ENCODE results near the gene ZNF181.

The ZNF181 gene

DNA sequence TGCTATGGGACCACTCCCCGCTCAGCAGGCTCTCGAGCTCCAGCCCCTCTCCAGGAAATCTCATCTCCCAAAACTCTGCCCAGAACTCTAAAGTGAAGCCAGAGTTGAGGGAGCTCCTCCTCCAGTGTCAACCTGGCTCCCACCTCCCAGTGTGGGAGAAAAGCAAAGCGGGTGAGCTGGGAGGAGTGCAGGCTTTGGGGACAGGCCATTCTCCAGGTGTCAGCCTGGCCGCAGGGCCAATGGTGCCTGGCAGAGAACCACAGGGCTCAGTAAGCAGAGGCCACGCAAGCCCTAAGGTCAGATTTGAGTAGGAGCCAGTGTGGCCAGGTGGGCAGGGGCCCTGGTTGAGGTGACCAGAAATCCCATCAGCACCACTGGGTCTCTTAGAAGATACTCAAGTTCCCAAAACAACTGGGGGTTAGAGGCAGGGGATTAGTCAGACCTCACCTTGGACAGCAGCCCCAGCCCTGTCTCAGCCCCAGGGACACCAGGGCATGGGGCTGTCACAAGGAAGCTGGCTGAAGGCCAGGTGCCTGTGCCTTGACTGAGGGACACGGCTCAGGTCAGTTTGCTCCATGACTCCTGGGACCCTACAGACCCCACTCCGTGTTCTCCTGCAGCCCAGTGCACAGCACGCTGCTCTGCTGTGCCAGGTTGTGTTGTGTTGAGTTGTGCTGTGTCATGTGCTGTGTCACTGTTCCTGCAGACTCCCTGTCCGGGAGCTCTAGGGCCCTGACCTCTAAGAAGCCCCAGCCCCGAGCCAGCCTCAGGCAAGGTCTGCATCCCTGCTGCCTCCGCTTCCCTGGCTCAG, 2.8 kb upstream of the ZNF181 start:
- no peak overlapping the region for H3K27ac ChIP-seq (ENCODE audit: insufficient read depth in 1 of 2, low read depth in 1 of 2, low read length in 2 of 2, poor library complexity in 1 of 2, severe bottlenecking in 2 of 2)
- peaks cover 0 to 6% (median 0%) of the 10 kb centered on the region in 5 experiments for H3K27me3 ChIP-seq (replicated peaks in 2 of 5; ENCODE audit: control insufficient read depth in 4 of 5, insufficient read depth in 5 of 5, low read length in 4 of 5)
- ChIA-PET CTCF (interaction anchor here (0.9 kb wide), 1 partner anchor 92 kb away, joined by 3 read pairs; no protein-coding TSS in a partner anchor), POLR2A (no interaction called here)
- H3K9me3 ChIP-seq (ENCODE audit: control extremely low read depth in 1 of 5, control insufficient read depth in 4 of 5, insufficient read depth in 2 of 5, low read depth in 1 of 5, low read length in 4 of 5), result peaks cover 0 to 17% (median 7%) of the 10 kb centered on the region in 5 experiments
- H3K4me1 ChIP-seq (ENCODE audit: control extremely low read depth in 1 of 4, control insufficient read depth in 4 of 4, insufficient read depth in 4 of 4, low read length in 3 of 4), result peaks cover 3 to 28% (median 19%) of the 10 kb centered on the region in 4 experiments
- peaks cover 4 to 10% (median 6%) of the 10 kb centered on the region in 4 experiments for H3K36me3 ChIP-seq (ENCODE audit: control insufficient read depth in 4 of 4, insufficient read depth in 4 of 4, low read length in 3 of 4)
- no peak overlapping the region for H3K4me3 ChIP-seq (ENCODE audit: control insufficient read depth in 1 of 7, extremely low read depth in 1 of 7, insufficient read depth in 4 of 7, low read depth in 2 of 7, low read length in 6 of 7)
- 97% methylated on average over 7 of the region's 11 CpGs for WGBS (ENCODE audit: insufficient coverage)
- DNase-seq, result no peak

DNA sequence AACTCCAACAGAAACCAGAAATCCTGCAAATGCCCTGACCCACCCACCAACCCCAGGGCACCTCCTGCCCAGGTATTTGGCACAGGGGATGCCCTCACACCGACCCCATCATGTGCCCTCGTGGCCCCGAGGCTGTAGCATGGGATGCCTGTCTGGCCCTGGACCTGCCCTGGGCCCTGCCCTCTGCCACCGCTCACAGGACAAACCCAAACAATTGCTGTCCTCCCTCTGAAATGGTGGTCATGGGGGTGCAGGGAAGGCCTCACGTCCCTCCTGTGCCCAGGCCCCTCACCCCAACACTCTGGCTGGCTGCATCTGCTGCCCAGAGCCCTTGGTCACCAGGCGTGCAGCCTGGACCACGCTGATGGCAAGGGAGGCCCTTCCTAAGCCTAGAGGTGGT, 2.1 kb upstream of the ZNF181 start:
- POLR2A ChIA-PET, result no interaction called here
- WGBS (ENCODE audit: insufficient coverage), result 100% methylated on average over 6 of the region's 7 CpGs
- H3K36me3 ChIP-seq (ENCODE audit: control insufficient read depth in 4 of 4, insufficient read depth in 4 of 4, low read length in 3 of 4), result peaks cover 4 to 17% (median 7%) of the 10 kb centered on the region in 4 experiments

DNA sequence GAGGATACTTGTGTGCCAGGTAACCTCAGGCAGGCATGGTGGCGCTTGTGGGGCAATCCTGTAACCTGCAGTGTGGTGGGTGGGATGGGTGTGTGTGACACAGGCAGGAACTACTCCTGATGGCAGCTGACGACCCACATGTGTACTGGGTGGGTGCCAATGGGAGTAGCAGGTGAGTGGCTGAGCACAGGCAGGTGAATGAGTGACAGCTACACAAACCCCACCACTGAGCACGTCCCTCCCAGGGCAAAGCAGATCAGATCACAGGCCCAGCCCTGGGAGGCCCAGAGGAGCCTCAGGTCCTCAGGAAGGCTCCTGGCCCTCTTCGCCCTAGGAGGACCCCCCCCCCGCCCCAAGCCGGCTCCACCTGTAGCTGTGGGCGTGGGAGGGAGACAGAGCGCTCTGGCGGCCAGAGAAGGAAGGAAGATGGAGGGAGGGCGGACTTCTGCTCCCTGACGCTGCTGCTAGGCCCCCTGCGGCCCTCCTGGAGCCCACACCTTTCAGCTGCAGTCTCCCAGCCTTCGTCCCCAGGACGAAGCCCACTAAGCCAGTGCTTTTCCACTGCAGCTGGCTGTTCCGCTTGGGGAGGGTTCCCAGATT, 1.3 kb upstream of the ZNF181 start:
- WGBS (ENCODE audit: insufficient coverage), result 59% methylated on average over 11 of the region's 15 CpGs
- H3K27me3 ChIP-seq (replicated peaks in 2 of 5; ENCODE audit: control insufficient read depth in 4 of 5, insufficient read depth in 5 of 5, low read length in 4 of 5), result no peaks in the 10 kb centered on the region
- H3K9me3 ChIP-seq (ENCODE audit: control extremely low read depth in 1 of 5, control insufficient read depth in 4 of 5, insufficient read depth in 2 of 5, low read depth in 1 of 5, low read length in 4 of 5), result peaks cover 0 to 28% (median 14%) of the 10 kb centered on the region in 5 experiments
- ChIA-PET CTCF (interaction anchor here (0.7 kb wide), 1 partner anchor 11 kb away, joined by 3 read pairs; no protein-coding TSS in a partner anchor), POLR2A (no interaction called here)
- peaks cover 3 to 28% (median 19%) of the 10 kb centered on the region in 4 experiments for H3K4me1 ChIP-seq (ENCODE audit: control extremely low read depth in 1 of 4, control insufficient read depth in 4 of 4, insufficient read depth in 4 of 4, low read length in 3 of 4)
- DNase-seq, result peak; percentile 13 to 41 (median 38)
- H3K4me3 ChIP-seq (ENCODE audit: control insufficient read depth in 1 of 7, extremely low read depth in 1 of 7, insufficient read depth in 4 of 7, low read depth in 2 of 7, low read length in 6 of 7), result peak overlapping the region; percentile 32 to 95 (median 84)
- H3K27ac ChIP-seq (ENCODE audit: insufficient read depth in 1 of 2, low read depth in 1 of 2, low read length in 2 of 2, poor library complexity in 1 of 2, severe bottlenecking in 2 of 2), result peak overlapping the region; percentile 86 to 94
- H3K36me3 ChIP-seq (ENCODE audit: control insufficient read depth in 4 of 4, insufficient read depth in 4 of 4, low read length in 3 of 4), result peaks cover 6 to 24% (median 11%) of the 10 kb centered on the region in 4 experiments

More for the DNA sequence above, 2.1 kb upstream of the ZNF181 start:
- Histone ChIP-seq H3K27me3 (replicated peaks in 2 of 5; ENCODE audit: control insufficient read depth in 4 of 5, insufficient read depth in 5 of 5, low read length in 4 of 5) (no peaks in the 10 kb centered on the region), H3K4me1 (ENCODE audit: control extremely low read depth in 1 of 4, control insufficient read depth in 4 of 4, insufficient read depth in 4 of 4, low read length in 3 of 4) (peaks cover 3 to 28% (median 19%) of the 10 kb centered on the region in 4 experiments), H3K4me3 (ENCODE audit: control insufficient read depth in 1 of 7, extremely low read depth in 1 of 7, insufficient read depth in 4 of 7, low read depth in 2 of 7, low read length in 6 of 7) (no peak overlapping the region), H3K27ac (ENCODE audit: insufficient read depth in 1 of 2, low read depth in 1 of 2, low read length in 2 of 2, poor library complexity in 1 of 2, severe bottlenecking in 2 of 2) (no peak overlapping the region), H3K9me3 (ENCODE audit: control extremely low read depth in 1 of 5, control insufficient read depth in 4 of 5, insufficient read depth in 2 of 5, low read depth in 1 of 5, low read length in 4 of 5) (peaks cover 0 to 23% (median 11%) of the 10 kb centered on the region in 5 experiments)
- no peak for DNase-seq
- CTCF ChIA-PET, result interaction anchor here (0.9 kb wide), 1 partner anchor 93 kb away, joined by 3 read pairs; no protein-coding TSS in a partner anchor

DNA sequence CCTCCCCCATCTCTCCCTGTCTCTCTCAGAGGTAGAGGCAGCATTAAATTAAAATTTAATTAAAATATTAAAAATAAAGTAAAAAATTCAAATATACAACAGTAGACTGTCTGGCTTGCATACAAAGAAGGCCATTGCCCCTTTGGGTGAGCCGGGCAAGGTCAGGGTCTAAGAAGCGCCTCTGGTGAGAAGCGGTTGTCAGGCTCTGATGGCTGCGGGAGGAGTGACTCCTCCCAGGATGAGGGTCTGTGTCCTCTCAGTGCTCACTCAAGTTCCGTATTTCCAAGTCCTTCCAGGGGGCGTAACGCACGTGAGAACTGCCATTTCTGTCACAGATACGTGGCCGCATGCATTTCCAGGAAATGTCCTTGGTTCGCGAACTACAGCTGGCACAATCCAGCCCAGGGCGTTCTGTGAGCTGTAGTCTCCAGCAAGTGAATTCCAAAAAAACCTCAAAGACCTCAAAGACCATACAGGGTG, 737 bp upstream of the ZNF181 start:
- ChIA-PET CTCF (interaction anchor here (0.7 kb wide), 1 partner anchor 12 kb away, joined by 3 read pairs; no protein-coding TSS in a partner anchor), POLR2A (no interaction called here)
- DNase-seq, result peak; percentile 90 to 96 (median 96)
- H3K27me3 ChIP-seq (replicated peaks in 2 of 5; ENCODE audit: control insufficient read depth in 4 of 5, insufficient read depth in 5 of 5, low read length in 4 of 5), result no peaks in the 10 kb centered on the region
- H3K27ac ChIP-seq (ENCODE audit: insufficient read depth in 1 of 2, low read depth in 1 of 2, low read length in 2 of 2, poor library complexity in 1 of 2, severe bottlenecking in 2 of 2), result peak overlapping the region; percentile 86 to 94
- peaks cover 0 to 32% (median 16%) of the 10 kb centered on the region in 5 experiments for H3K9me3 ChIP-seq (ENCODE audit: control extremely low read depth in 1 of 5, control insufficient read depth in 4 of 5, insufficient read depth in 2 of 5, low read depth in 1 of 5, low read length in 4 of 5)
- peaks cover 6 to 30% (median 15%) of the 10 kb centered on the region in 4 experiments for H3K36me3 ChIP-seq (ENCODE audit: control insufficient read depth in 4 of 4, insufficient read depth in 4 of 4, low read length in 3 of 4)
- H3K4me3 ChIP-seq (ENCODE audit: control insufficient read depth in 1 of 7, extremely low read depth in 1 of 7, insufficient read depth in 4 of 7, low read depth in 2 of 7, low read length in 6 of 7), result peak overlapping the region; percentile 75 to 95 (median 84)
- peaks cover 3 to 28% (median 19%) of the 10 kb centered on the region in 4 experiments for H3K4me1 ChIP-seq (ENCODE audit: control extremely low read depth in 1 of 4, control insufficient read depth in 4 of 4, insufficient read depth in 4 of 4, low read length in 3 of 4)
- WGBS (ENCODE audit: insufficient coverage), result 0% methylated on average over 13 of the region's 13 CpGs

DNA sequence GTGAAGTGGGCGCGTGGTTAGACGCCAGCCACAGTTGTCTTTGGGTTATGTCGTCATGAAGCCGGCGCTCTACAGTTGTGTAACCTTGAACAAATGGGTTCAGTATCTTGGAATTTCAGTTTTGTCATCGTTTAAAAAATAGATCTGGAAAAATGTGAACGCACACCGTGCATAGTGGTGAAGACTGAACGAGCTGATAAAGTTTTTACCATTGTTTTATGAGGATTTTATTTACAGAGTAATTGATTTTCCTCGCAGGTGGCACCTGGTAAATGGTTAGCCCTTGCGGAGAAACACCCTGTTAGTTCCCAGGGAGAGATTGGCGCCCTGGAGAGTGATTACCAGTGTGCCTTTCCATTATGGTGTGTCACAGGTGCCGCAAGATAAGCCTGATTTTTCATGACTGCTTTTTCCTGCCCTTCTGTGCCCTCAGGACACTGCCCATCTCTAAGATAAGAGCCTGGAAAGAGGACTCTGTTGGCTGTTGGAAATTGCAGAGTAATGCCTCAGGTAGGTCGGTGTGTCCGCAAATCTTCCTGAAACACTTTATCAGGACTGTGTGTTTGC, 577 bp downstream of the ZNF181 start:
- CTCF ChIA-PET, result no interaction called here

GRCh38 chr19:34744896-34745690, 11.1 kb downstream of the ZNF181 start:
- no peak for DNase-seq
- POLR2A ChIA-PET, result no interaction called here
- H3K27ac ChIP-seq (ENCODE audit: insufficient read depth in 1 of 2, low read depth in 1 of 2, low read length in 2 of 2, poor library complexity in 1 of 2, severe bottlenecking in 2 of 2), result no peak overlapping the region
- CTCF ChIA-PET, result no interaction called here
- no peaks in the 10 kb centered on the region for H3K4me1 ChIP-seq (ENCODE audit: control extremely low read depth in 1 of 4, control insufficient read depth in 4 of 4, insufficient read depth in 4 of 4, low read length in 3 of 4)
- H3K27me3 ChIP-seq (replicated peaks in 2 of 5; ENCODE audit: control insufficient read depth in 4 of 5, insufficient read depth in 5 of 5, low read length in 4 of 5), result no peaks in the 10 kb centered on the region
- H3K4me3 ChIP-seq (ENCODE audit: control insufficient read depth in 1 of 7, extremely low read depth in 1 of 7, insufficient read depth in 4 of 7, low read depth in 2 of 7, low read length in 6 of 7), result no peak overlapping the region
- H3K36me3 ChIP-seq (ENCODE audit: control insufficient read depth in 4 of 4, insufficient read depth in 4 of 4, low read length in 3 of 4), result peaks cover 3 to 21% (median 6%) of the 10 kb centered on the region in 4 experiments
- 92% methylated on average over 2 of the region's 3 CpGs for WGBS (ENCODE audit: insufficient coverage)
- peaks cover 6 to 78% (median 47%) of the 10 kb centered on the region in 5 experiments for H3K9me3 ChIP-seq (ENCODE audit: control extremely low read depth in 1 of 5, control insufficient read depth in 4 of 5, insufficient read depth in 2 of 5, low read depth in 1 of 5, low read length in 4 of 5)

More for the DNA sequence above, 577 bp downstream of the ZNF181 start:
- POLR2A ChIA-PET, result no interaction called here
- Histone ChIP-seq H3K4me3 (ENCODE audit: control insufficient read depth in 1 of 7, extremely low read depth in 1 of 7, insufficient read depth in 4 of 7, low read depth in 2 of 7, low read length in 6 of 7) (peak overlapping the region; percentile 75 to 95 (median 84)), H3K27me3 (replicated peaks in 2 of 5; ENCODE audit: control insufficient read depth in 4 of 5, insufficient read depth in 5 of 5, low read length in 4 of 5) (no peaks in the 10 kb centered on the region), H3K4me1 (ENCODE audit: control extremely low read depth in 1 of 4, control insufficient read depth in 4 of 4, insufficient read depth in 4 of 4, low read length in 3 of 4) (peaks cover 3 to 28% (median 19%) of the 10 kb centered on the region in 4 experiments), H3K9me3 (ENCODE audit: control extremely low read depth in 1 of 5, control insufficient read depth in 4 of 5, insufficient read depth in 2 of 5, low read depth in 1 of 5, low read length in 4 of 5) (peaks cover 0 to 39% (median 26%) of the 10 kb centered on the region in 5 experiments), H3K36me3 (ENCODE audit: control insufficient read depth in 4 of 4, insufficient read depth in 4 of 4, low read length in 3 of 4) (peaks cover 10 to 44% (median 21%) of the 10 kb centered on the region in 4 experiments), H3K27ac (ENCODE audit: insufficient read depth in 1 of 2, low read depth in 1 of 2, low read length in 2 of 2, poor library complexity in 1 of 2, severe bottlenecking in 2 of 2) (peak overlapping the region; percentile 86 to 94)
- 17% methylated on average over 14 of the region's 16 CpGs for WGBS (ENCODE audit: insufficient coverage)
- peak in 2 of 3 donors; percentile 97 to 98 for DNase-seq
